Tibial nerve (tissue), 4 donors: ENCODE data around the gene MITF. TPM values are rescaled to one million over a fixed set of nuclear protein-coding genes. Genes with fewer than 3 reads are reported as not detected.

ENCODE experiments used
- DNase-seq, 2 donors: peaks; one replicate each; pipeline ENCODE4 v3.0.0-alpha.2; 2019; ENCODE audit warnings: low spot score in 2 of 2
- H3K27ac ChIP-seq, 4 donors: fragments of 200-600 bp; sonication (generic) in 3 of 4; one replicate each; pipeline ENCODE4 v1.5.1; 2017 to 2019; ENCODE audit warnings: mild to moderate bottlenecking in 1 of 4
- H3K27me3 ChIP-seq, 2 donors: fragments of 200-600 bp; sonication (generic) in 1 of 2; one replicate each; pipeline versions ENCODE4 v1.5.1 to v1.6.0; 2017 to 2019
- H3K36me3 ChIP-seq, 3 donors: fragments of 200-600 bp; sonication (generic); one replicate each; pipeline ENCODE4 v1.5.1; 2018 to 2019
- H3K4me1 ChIP-seq, 4 donors: fragments of 200-600 bp; sonication (generic) in 3 of 4; one replicate each; pipeline ENCODE4 v1.5.1; 2017 to 2019
- H3K4me3 ChIP-seq, 4 donors: fragments of 200-600 bp; sonication (generic) in 3 of 4; one replicate each; pipeline ENCODE4 v1.5.1; 2017 to 2019; ENCODE audit warnings: mild to moderate bottlenecking in 1 of 4, moderate library complexity in 1 of 4
- H3K9me3 ChIP-seq, 4 donors: fragments of 200-600 bp; sonication (generic) in 3 of 4; one replicate each; pipeline ENCODE4 v1.5.1; 2017 to 2019
- EP300 ChIP-seq, 2 donors: sonication (generic); formaldehyde crosslinking; IDR thresholded peaks; one replicate each; pipeline ENCODE4 v1.6.1; 2017; ENCODE audit warnings: antibody characterized with exemption in 2 of 2, mild to moderate bottlenecking in 1 of 2
- POLR2A ChIP-seq, 2 donors: fragments of 450-650 bp; IDR thresholded peaks; one replicate each; pipeline ENCODE4 v1.6.1; 2017; ENCODE audit warnings: antibody characterized with exemption in 2 of 2, mild to moderate bottlenecking in 2 of 2, moderate library complexity in 2 of 2
- WGBS, 2 donors: methylation state at CpG; one replicate each; pipeline ENCODE4 v1.1.5; 2018; 5-methylcytosine and 5-hydroxymethylcytosine counted together
- total RNA-seq, 4 donors: library from RNA; depleted of rRNA; stranded (reverse); fragments of >200 nt; gene quantifications; one replicate each; pipeline ENCODE4 v1.1.0, GENCODE V29; 2016
- TF ChIP-seq, protein P1 (sequence below), 5 experiments: fragments of 200-600 bp in 3 of 5; fragments of 450-650 bp in 2 of 5; sonication (generic) in 3 of 5; IDR thresholded peaks; one replicate each; pipeline ENCODE4 v1.5.1; 2016 to 2019; ENCODE audit warnings: antibody characterized with exemption in 5 of 5, mild to moderate bottlenecking in 3 of 5, moderate library complexity in 2 of 5

MITF gene
- total RNA-seq, 4 donors from 2014 or later, result 10.3 to 26.9 (median 15.5) TPM

DNA sequence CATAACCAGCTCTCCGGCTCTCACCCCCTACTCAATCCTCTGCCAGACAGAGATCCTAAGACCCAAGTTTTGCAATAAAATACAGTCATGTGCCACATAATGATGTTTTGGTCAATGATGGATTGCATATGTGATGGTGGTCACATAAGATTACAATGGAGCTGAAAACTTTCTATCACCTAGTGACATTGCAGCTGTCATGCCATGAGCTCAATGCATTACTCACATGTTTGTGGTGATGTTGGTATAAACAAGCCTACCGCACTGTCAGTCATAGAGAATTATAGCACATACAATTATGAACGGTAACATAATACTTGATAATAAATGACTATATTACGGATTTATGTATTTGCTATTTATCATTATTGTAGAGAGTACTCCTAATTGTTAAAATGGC lies 233.4 kb downstream of the MITF start:
- no peak overlapping the region for H3K4me3 ChIP-seq
- DNase-seq, result no peak
- no peaks in the 10 kb centered on the region for H3K36me3 ChIP-seq
- TF ChIP-seq POLR2A (IDR thresholded peaks at IDR 0.05) (no peak), EP300 (IDR thresholded peaks at IDR 0.05) (no peak)
- TF ChIP-seq, protein P1, sequence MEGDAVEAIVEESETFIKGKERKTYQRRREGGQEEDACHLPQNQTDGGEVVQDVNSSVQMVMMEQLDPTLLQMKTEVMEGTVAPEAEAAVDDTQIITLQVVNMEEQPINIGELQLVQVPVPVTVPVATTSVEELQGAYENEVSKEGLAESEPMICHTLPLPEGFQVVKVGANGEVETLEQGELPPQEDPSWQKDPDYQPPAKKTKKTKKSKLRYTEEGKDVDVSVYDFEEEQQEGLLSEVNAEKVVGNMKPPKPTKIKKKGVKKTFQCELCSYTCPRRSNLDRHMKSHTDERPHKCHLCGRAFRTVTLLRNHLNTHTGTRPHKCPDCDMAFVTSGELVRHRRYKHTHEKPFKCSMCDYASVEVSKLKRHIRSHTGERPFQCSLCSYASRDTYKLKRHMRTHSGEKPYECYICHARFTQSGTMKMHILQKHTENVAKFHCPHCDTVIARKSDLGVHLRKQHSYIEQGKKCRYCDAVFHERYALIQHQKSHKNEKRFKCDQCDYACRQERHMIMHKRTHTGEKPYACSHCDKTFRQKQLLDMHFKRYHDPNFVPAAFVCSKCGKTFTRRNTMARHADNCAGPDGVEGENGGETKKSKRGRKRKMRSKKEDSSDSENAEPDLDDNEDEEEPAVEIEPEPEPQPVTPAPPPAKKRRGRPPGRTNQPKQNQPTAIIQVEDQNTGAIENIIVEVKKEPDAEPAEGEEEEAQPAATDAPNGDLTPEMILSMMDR (IDR thresholded peaks at IDR 0.05), result no peak
- H3K27ac ChIP-seq, result no peak overlapping the region
- peaks cover 0 to 12% (median 0%) of the 10 kb centered on the region in 4 donors for H3K4me1 ChIP-seq
- H3K9me3 ChIP-seq, result peaks cover 0 to 8% (median 0%) of the 10 kb centered on the region in 4 donors
- H3K27me3 ChIP-seq, result no peaks in the 10 kb centered on the region
- 93 to 95% methylated on average over 4 of the region's 4 CpGs for WGBS, 2 donors

DNA sequence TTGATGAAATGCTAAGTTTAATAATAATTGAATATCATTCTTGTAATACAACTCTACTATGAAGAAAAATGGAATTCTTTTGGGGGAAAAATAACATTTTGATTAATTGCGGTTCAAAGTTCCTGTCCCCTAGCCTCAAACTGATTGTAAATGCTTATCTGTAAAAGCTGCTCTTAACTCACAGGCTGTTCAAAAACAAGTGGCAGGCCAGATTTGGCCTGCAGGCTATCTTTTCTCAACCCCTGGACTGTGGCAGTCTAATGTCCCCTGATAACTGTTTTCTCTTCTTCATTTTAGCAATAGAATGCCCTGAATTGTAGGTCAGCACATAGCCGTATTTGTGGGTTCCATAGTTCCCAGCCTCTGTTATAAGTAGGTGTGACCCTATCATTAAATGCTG lies 236.8 kb downstream of the MITF start:
- no peak for DNase-seq
- Histone ChIP-seq H3K4me3 (no peak overlapping the region), H3K36me3 (no peaks in the 10 kb centered on the region), H3K27me3 (no peaks in the 10 kb centered on the region), H3K4me1 (no peaks in the 10 kb centered on the region), H3K9me3 (peaks cover 0 to 27% (median 0%) of the 10 kb centered on the region in 4 donors), H3K27ac (no peak overlapping the region)
- no peak for TF ChIP-seq EP300 (IDR thresholded peaks at IDR 0.05)
- TF ChIP-seq POLR2A (IDR thresholded peaks at IDR 0.05), result no peak
- WGBS, 2 donors, result 82 to 84% methylated on average over 2 of the region's 2 CpGs

DNA sequence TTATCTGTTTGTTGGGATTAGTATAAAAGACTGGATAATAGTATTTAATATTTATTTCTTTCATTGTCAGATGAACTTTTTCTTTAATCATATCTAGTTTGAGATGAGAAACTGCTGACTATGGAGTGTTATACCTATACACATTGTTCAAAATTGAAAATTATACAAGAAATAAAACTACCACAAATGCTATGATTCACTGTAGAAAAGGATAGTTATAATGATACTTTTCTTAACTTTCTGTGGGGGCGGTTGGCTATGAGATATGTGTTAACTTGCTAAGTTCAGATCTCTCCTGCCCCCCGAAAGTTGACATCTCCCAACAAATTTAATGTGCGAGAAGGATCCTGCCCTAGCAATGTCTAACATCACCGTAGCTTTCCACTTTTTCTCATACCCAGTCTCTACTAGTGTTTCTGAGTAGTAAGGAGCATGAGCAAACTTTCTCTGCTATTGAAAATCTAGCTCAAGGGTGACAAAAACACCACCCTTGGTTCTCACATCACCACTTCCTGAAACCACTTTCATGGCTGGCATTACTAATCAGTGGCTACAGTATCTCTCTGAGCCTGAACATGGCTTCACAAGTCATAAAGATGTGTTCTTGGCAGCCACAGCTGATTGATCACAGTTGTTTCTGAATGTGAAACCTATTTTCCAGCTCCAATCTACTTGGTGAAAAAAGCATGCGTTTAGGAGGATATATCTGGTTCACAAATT lies 244.4 kb downstream of the MITF start:
- WGBS, 2 donors, result 88 to 91% methylated on average over 5 of the region's 5 CpGs
- no peak for TF ChIP-seq EP300 (IDR thresholded peaks at IDR 0.05)
- TF ChIP-seq, protein P1 (IDR thresholded peaks at IDR 0.05), result no peak
- TF ChIP-seq POLR2A (IDR thresholded peaks at IDR 0.05), result no peak

DNA sequence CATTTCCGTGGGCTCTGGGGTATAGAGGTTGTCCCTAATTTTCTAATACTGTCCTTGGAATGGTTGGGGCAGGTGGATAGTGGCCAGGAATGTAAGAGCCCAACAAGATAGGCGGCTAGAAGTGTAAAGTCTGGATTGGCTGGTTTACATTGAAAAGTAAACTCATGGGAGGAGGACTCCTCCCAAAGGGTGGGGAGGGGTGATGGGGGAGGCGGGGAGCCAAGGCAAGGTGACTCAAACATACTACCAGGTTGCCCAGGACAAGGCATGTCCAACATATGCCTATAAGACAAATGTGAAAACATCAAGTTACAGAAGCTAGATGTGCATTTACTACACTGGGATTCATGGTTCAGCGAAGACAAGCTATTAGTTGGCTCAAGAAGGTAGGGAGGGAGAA lies 246.0 kb downstream of the MITF start:
- no peaks in the 10 kb centered on the region for H3K36me3 ChIP-seq
- no peaks in the 10 kb centered on the region for H3K27me3 ChIP-seq
- H3K27ac ChIP-seq, result no peak overlapping the region
- WGBS, 2 donors, result 82 to 89% methylated on average over 4 of the region's 4 CpGs
- DNase-seq, result no peak
- no peak overlapping the region for H3K4me3 ChIP-seq
- TF ChIP-seq POLR2A (IDR thresholded peaks at IDR 0.05) (no peak), EP300 (IDR thresholded peaks at IDR 0.05) (no peak)
- TF ChIP-seq, protein P1 (IDR thresholded peaks at IDR 0.05), result no peak
- no peaks in the 10 kb centered on the region for H3K9me3 ChIP-seq
- H3K4me1 ChIP-seq, result no peaks in the 10 kb centered on the region

More for the DNA sequence above, 244.4 kb downstream of the MITF start:
- H3K27ac ChIP-seq, result no peak overlapping the region
- no peak for DNase-seq
- no peaks in the 10 kb centered on the region for H3K36me3 ChIP-seq
- H3K9me3 ChIP-seq, result peaks cover 0 to 8% (median 0%) of the 10 kb centered on the region in 4 donors
- H3K4me1 ChIP-seq, result no peaks in the 10 kb centered on the region
- no peaks in the 10 kb centered on the region for H3K27me3 ChIP-seq
- H3K4me3 ChIP-seq, result no peak overlapping the region

DNA sequence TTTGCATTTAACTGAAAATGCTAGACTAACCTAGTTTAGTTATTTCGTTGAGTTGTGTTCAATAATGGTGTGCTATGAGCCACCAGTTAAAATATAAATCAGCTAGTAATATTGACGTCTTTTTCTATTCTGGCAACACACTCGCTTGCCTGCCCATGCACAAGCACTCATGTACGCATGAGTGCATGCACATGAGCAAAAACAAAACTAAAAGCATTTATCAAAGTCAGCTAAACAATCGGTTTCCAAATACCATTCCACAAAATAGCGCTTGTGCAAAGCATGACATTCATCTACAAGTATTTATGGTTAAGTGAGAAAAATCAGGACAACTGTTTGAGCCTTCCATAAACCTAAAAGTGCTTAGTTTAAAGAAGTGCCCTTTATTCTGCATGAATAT lies 247.2 kb downstream of the MITF start:
- no peak for DNase-seq
- 67 to 85% methylated on average over 6 of the region's 6 CpGs for WGBS, 2 donors

DNA sequence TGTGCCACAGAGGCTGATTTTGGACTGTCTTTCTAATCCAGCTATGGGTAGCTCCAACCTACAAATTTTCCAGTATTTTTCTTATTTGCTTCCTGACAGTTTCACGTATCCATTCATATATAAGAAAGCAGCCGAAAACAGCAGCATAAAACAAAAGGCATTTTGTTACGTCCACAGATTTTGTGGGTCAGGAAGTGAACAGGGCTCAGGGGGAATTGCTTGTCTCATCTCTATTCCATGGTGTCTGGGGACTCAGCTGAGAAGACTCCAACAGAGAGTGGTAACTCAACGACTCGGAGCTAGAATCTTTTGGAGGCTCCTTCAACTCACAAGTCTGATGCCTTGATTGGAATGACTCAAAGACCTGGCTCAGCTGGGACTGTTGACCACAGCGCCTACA lies 248.6 kb downstream of the MITF start:
- WGBS, 2 donors, result 54 to 60% methylated on average over 6 of the region's 6 CpGs
- DNase-seq, result no peak
- Histone ChIP-seq H3K27ac (no peak overlapping the region), H3K4me1 (no peaks in the 10 kb centered on the region), H3K4me3 (no peak overlapping the region), H3K36me3 (no peaks in the 10 kb centered on the region), H3K9me3 (no peaks in the 10 kb centered on the region), H3K27me3 (no peaks in the 10 kb centered on the region)
- TF ChIP-seq EP300 (IDR thresholded peaks at IDR 0.05), result no peak
- TF ChIP-seq, protein P1 (IDR thresholded peaks at IDR 0.05), result no peak
- no peak for TF ChIP-seq POLR2A (IDR thresholded peaks at IDR 0.05)

More for the DNA sequence above, 247.2 kb downstream of the MITF start:
- Histone ChIP-seq H3K4me1 (no peaks in the 10 kb centered on the region), H3K9me3 (no peaks in the 10 kb centered on the region), H3K27me3 (no peaks in the 10 kb centered on the region), H3K4me3 (no peak overlapping the region), H3K27ac (no peak overlapping the region), H3K36me3 (no peaks in the 10 kb centered on the region)
- TF ChIP-seq POLR2A (IDR thresholded peaks at IDR 0.05), result no peak
- TF ChIP-seq EP300 (IDR thresholded peaks at IDR 0.05), result no peak
